CD4-positive, alpha-beta T cell treated with Interleukin-15 for 4 hours (primary cell): ENCODE results near the gene HSBP1.

ENCODE experiments used
- DNase-seq: peaks from one replicate; pipeline ENCODE4 v3.0.0-alpha.2; 2020; ENCODE audit warnings: low spot score

HSBP1 gene

DNA sequence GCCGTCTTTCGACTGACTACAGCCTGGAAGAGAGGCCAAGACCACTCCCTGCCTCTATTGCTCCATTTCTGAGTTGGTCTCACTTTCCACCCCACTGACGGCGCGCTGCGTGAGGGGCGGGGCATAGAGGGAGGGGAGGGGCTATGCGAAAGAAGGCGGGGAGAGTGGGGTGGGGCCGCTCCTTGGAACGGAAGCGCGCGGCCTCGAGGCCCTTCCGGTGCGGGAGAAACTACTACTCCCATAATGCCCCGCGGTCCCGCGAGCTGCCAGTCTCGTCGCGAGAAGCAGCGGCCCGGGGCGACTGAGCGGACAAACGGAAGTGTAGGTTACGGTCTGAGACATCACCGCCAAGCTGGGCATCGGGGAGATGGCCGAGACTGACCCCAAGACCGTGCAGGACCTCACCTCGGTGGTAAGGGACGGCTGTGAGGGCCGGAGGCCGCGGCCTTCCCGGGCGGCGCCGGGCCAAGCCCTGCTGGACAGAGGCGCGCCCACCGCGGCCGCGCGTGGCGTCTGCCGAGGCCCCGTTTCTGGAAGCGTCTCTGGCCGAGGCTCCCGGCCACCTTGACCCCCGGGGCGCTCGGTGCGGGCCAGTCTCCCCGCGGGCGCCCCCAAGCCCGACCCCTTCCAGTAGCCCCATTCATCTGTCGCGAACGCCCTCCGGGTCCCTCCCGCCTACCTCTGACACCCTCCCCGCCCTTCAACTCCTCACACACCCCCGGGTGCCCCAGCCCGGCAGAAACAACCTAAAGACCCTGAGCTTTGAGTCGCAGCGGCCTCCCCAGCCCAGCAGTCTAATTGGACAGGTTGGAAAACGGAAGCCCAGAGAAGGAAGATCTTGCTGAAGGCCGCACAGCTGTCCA, at the start of gene HSBP1:
Gene HSBP1, plus strand, starts transcription at position 269 of the 863 bp plus-strand sequence. Its CDS starts 99 bp downstream, at position 368.
- peak; percentile 94 for DNase-seq

DNA sequence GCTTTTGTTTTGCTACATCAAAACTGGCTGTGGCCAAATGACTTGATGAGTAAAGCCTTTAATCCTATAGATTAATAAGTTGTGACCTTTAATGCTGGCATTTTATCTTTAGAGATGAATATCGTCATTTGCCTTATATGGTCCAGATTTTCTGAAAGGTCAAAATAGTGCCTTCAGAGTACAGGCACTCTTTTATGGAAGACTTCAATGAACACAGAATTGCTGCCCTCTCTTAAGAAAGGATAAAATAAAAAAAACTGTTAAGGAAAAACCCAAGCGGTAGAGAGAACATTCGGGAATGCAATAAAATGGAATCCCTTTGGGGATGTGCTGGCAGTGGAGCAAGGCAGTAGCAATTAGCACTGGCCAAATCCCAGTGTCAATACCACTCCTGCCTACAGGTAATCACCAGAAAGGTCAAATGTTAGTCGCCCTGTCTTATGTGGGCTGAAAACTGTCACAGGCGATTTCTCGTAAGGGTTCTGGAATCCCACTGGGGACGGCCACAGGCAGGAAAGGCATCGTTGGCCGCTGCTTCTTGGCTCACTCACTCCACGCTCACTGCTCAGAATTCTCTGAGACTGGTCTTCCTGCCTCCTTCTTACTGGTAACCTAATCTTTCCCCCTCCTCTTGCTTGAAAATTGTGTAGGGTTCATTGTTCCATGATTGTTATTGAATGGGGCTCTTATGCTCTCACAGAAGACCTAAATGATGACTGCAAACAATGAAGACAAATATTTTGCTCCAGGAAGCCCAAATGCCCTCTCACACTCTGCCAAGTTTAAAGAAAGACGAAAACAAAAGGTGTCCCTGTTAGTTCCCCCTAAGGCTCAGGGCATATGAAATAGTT, 45.4 kb upstream of the HSBP1 start:
- no peak for DNase-seq

DNA sequence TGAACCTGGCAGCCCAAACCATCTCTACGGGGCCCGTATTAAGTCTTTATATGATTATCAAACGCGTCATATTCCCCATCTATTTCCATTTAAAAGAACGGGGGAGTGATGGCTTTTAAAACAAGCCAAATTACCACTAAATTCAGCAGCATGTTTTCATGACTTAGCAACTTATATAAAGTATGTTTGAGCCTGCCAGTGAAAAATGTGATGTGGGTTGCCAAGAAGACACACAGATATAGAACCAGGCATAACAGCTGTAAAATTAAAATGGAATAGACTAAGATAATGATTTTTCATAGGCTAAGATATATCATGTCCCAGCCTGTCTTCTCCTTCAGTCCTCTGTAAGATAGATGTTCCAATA, 44.8 kb upstream of the HSBP1 start:
- DNase-seq: no peak

DNA sequence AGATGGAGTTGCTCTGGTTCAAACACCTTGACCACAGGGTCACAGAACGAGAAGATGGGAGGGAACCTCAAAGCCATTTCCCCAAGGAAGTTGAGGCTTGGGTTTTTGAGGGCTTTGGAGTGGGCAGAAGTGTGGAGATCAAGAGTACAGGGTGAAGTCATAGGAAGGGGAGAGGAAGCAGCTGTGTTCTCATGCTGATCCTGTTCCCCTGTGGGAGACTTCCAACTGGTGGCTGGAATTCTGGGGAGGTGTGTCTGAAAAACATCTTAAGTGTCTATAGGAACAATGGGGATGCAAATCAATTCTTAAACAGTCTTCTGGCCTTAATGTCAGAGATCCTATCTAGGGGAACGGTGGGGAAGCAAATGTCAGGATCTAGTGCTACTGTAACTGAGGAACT, 38.8 kb upstream of the HSBP1 start:
- DNase-seq: no peak

DNA sequence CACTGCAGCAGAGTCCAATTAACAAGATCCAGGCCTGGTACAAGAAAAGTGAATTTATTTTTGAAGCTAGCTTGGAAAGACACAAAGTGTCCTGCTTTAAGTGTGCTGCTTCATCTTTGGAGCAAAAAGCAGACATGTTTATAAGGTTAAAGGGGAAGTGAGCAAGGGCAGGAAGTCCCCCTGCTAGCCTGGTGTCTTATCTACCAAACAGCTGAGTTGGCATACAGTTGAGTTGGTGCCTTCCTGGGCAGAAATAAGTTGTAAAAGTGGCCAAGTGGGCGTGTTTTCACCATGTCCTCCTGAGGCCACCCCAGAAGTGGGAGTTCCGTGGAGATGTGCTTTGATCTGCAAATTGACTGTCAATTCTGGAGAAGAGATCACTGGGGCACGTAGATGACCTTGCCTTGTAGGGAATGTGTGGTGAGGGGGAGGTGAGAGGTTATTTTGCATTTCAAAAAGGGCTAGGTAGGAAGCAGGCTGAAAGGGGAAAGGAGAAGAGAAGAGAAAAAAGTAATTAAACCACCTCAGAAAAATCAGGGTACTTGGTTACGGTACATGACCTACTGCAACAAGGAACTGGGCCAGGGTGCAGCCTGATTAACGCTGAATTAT, 38.3 kb upstream of the HSBP1 start:
- no peak for DNase-seq

DNA sequence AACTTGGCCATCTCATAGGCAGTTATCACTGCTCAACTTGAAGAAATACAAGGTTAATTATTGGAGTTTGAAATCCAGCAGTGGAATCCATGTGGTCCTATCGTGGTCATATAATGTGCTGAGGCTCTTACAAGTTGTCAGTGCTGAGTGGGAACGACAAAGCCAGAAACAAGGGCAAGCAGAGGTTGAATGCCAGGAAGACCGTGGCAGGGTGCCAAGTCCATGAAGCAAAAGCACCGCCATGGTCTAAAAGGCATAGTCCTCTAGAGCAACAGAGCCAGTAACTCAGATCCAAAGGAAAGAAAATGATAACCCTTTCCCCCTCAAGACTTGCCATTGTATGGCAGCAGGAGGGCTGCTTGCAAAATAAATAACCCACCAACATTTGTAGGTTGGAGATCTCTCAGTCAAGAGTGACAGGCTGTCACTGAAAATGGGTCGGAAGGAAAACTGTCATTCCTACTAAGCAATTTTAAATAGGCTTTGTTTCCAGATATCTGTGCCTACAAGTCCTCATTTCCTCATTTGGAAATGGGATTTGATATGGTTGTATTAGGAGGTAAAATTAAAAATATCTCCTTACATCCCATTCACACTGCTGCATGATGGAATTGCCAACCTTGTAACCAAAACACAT, 36.4 kb upstream of the HSBP1 start:
- no peak for DNase-seq

DNA sequence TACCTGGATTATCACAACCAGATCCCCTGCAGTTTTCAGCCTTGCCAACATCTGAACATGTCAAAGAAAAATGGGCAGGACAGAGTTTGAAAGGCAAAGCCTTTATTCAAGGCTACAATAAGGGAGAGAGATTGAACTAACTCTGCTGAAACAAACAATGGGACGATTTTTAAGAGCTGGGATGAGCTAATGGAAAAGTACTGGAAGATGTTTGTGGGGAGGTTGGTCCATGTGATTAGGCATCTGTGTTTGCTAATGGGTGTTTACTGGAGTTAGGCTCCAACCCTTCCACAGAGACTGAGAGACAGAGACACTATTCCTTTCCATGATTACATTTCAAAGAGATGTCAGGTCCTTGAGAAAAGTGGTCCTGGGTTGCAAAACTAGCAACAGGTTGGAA, 35.0 kb upstream of the HSBP1 start:
- DNase-seq: no peak

DNA sequence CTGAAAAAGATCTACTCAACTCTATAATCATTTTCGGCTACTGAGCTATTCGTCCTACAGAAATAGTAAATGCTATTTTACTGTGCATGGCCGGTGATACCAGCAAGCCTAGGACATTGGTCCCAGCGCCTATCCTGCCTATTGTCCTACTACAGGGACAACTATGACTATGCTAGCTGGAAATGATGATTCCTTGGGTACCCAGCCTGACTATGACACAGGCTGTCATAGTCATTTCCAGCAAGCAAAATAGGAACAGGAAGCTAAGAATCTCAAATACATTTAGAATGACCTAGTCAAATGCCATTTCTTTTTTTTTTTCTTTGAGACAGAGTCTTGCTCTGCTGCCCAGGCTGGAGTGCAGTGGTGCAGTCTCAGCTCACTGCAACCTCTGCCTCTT, 33.7 kb upstream of the HSBP1 start:
- DNase-seq: no peak

DNA sequence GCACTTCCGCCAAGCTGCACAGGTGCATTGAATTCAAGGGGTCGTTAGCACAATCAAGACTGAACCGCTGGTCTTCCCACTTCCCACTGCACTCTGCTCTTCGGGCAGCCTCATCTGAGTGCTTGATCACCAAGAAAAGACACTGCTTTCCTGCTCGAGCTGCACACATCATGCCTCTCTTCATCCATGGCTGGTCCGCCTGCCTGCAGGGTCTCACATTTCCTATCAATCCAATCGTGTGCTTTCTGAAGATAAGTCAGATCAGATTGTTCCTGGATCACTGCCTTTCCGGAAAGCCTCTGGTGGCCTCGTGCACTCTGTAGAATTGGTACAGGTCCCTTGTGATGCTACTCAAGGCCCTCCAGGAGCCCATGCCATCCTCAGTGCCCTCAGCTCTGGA, 30.8 kb upstream of the HSBP1 start:
- DNase-seq: no peak

DNA sequence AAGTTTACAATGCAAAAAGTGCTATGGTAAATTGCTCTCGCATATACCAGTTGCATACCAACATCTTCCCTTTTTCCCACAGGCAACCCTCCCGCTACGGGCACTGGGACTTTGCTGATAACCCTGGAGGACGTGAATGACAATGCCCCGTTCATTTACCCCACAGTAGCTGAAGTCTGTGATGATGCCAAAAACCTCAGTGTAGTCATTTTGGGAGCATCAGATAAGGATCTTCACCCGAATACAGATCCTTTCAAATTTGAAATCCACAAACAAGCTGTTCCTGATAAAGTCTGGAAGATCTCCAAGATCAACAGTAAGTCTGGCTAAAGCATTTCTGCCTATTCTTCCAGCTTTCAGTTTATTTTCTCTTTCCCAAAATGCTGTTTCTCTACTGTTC, 27.9 kb upstream of the HSBP1 start:
- DNase-seq: no peak

DNA sequence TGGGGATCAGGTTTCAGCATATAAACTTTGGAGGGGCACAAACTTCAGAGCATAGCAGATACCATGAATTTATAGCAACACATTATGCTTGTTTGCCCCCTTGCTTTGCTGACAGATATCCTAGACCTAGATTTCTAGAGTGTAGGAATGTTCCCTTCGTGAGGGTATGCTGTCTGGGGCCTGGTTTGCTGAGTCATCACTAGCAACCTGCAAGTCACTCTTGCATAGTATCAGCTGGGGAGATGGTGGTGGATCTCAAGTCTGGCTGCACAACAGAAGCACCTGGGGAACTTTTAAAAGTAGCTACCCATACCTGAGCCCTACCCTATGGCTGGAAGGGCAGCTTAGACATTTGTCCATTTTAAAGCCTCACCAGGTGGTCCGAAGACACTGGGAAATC, 22.3 kb upstream of the HSBP1 start:
- DNase-seq: no peak

DNA sequence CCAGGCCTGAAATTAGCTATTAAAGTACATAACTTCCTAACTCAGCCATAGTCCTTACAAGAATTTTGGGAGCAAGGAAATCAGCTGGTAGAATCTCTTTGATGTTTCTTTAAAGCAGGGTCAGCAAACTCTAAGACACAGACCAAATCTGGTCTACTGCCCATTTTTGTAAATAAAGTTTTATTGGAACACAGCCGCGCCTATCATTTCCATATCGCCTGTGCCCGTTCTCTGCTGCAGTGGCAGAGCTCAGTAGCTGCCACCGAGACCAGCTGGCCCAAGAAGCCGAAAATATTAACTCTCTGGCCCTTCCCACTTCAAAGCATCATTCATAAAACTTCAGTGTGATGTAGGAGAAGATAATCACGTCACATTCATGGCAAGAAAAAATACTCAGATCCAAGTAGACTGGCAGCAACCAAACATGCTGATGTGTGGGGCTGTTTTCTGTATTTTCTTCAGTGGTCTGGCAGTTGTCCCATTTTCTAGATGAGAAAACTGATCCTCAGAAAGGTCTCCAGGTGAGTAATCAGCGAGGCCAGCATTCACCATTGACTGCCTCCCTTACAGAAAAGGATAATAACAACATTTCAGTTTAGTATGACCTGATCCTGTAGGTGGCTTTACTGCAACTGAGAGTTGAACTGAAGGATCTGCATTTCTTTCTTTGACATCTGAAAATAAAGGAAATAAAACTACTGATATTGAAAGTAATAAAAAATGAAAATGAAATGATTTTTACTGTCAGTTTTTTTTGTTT, 18.0 kb upstream of the HSBP1 start:
- DNase-seq: no peak

DNA sequence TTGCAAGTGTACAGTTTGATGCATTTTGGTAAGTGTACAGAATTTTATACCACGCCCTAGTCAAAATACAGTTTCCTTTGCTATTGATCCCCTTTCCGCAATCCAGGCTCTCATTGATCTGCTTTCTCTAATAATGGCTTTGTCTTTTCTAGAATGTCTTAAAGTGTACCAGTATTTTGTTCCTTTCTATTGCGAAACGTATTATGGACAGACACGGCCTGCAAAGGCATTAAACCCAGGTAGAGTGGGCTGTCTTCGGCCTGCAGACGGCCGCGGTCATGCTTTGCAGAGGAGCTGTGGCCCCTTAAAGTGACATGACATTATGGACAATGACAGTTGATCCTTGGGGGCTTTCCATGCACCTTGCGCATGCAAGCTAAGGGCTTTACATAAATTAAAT, 15.9 kb upstream of the HSBP1 start:
- DNase-seq: no peak

DNA sequence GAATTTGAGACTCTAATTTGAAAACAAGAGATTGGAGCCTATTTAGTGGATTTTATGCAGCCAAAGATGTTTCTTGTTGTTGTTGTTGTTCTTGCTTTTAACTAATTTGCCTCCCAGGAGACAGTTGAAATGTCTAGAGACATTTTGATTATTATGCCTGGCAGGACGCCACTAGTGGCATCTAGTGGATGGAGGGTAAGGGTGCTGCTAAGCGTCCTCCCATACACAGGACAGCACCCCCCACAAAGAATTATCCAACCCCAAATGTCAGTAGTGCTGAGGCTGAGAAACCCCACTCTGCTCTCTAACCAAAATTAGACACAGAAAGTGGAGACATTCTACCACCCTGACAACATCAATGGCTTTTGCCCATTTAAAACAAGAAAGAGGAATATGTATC, 15.4 kb upstream of the HSBP1 start:
- no peak for DNase-seq

DNA sequence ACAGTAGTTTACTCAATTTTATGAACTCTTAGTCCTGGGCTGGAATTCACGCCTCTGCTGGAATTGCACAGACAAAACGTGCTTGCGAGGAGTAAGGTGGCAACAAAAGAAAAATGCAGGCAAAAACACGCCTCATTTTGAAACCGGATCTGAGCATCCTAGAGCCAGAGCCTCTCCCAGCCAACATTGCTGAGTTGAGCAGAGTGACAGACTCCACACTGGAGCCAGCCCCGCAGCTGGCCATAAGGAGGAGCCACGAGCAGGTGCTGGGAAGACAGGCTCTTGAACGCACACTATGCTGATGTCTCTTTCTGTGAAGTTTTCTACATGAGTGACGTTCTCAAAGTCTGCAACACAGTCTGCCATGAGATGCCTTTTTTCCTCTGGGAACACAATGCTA, 14.6 kb upstream of the HSBP1 start:
- no peak for DNase-seq

DNA sequence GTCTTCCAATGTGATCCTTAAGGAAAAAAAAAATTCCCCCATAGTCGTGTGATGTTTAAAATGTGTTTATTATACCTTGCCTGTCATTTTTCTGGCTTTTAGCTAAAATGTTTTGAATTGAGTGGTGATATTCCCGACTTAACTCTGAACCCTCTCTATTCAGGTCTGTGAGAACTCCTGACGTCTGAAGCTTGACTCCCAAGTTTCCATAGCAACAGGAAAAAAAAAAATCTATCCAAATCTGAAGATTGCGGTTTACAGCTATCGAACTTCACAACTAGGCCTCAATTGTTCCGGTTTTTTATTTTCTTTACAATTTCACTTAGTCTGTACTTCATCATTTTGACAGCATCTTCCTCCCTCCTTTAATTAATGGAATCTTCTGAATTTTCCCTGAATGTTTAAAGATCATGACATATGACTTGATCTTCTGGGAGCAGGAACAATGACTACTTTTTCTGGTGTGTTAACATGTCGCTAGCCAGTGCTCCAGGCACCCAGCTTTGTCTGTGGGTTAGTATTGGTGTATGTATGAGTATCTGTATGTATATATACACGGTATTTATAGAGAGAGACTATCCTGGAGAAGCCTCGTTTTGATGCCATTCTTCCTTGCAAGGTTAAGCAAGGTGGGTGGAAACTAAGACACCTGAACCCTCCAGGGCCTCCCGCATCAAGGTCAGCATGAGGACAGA, 12.8 kb upstream of the HSBP1 start:
- no peak for DNase-seq

DNA sequence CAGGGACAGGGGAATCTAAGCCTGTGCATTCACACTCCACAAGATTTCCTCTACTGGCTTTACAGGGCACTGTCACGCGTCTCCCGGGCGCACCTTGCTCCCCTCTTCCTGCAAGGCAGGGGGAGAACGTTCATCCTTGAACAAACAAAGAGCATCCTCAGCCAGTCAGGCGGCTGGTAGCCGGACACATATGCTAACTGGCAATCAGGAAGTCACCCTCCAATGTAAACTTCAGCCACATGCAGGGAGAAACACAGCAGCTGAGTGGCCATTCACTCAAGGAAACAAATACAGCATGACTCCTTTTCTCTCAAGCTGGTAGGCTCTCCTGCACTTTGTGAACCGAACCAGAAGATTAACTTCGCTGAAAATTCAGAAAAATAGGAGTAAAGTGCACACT, 10.8 kb upstream of the HSBP1 start:
- DNase-seq: no peak

DNA sequence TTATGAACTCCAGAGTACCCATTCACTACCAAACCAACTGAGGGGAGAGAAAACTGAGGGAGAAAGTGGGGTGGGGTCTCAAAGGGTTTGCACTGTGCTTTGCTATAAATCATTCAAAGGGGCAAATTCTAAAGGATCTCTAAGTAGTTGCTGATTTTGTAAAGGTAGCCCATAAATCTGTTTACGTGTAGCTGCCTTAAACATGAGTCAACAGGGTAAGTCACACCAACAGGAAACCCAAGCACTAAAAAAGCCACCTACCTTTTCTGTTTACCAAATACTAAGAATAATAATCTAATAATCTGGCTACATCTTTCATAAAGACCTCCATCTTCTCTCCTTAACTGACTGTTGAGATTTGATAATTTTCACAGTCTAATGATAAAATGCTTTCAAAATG, 8.4 kb upstream of the HSBP1 start:
- no peak for DNase-seq

DNA sequence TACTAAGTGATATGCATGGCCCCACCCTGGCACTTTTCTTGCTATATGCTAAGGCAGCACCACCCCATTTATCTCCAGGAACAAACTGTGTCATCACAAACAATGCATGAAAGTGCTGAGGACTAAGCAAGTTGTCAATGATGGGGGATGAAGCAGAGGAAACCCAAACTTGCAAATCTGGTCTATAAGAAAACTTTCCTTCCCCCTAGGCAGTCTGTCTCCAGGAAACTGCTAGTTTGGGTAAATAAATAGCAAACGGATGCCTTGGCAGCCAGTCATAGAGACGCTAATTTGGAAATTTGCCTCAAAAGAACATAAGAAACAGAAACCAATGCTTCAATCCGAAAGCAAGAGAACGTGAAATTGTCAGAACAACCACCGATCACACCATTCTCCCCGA, 5.6 kb upstream of the HSBP1 start:
- DNase-seq: peak; percentile 1

DNA sequence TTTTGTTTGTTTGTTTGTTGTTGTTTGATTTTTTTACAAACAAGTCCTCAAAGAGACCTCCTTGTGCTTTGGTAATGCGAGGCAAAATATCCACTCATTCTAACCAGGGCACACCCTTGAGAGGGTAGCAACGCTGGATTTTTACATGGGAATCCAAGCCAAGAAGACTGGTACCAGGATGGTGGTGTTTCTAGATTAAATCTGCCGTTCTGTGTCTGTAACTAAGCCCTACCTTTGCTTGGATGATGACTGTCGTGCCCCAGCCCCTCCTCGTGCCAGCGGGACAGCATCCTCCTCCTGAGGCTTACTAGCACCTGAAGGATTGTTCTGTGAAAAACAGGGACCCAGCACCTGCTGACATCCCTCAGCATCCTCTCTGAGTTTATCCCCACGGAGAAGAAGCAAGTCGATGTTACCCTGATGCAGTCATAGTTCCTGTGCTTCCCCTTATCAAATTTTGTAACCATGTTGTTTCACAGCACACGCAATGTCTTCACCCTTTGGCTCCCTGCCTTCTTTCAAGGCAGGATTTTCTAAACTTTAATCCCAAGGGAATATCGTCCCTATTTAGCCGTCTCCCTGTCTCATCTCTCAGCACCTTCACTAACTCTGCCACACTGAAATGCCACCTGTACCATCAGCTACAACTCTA, 5.1 kb upstream of the HSBP1 start:
- no peak for DNase-seq

DNA sequence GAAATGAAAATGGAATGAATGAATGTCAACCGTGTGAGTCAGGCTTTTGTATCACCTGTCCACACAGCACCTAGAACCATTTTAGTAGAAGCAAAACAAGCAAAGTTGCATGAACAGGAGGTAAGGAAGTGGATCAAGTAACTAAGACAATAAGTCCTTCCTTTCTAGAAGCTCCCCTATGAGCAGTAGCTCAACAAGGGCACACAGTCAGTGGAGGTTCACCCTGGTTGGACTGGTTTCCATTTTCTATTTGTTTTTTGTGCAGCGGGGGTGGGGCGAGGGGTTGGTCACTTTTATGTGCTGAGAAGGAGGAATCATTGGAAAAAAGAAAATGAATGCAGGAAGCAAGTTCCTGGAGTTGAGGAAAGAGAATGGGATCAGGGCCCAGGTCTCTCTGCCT, 4.0 kb upstream of the HSBP1 start:
- no peak for DNase-seq
